IMR-90 (cell line): Measurements from ENCODE around the gene ANKRD9.

Source experiments
- BHLHE40 ChIP-seq: fragments of 150-350 bp; IDR thresholded peaks from 2 replicates; pipeline ENCODE4 v1.6.1; 2016; ENCODE audit warnings: mild to moderate bottlenecking, low read depth, low read length
- CEBPB ChIP-seq: IDR thresholded peaks from 2 replicates; pipeline ENCODE4 v1.6.1; 2012; ENCODE audit warnings: low read depth, low read length, improper control_type of control experiment
- MAFK ChIP-seq: IDR thresholded peaks from 2 replicates; pipeline ENCODE4 v1.6.1; 2012; ENCODE audit warnings: low read depth, low read length, improper control_type of control experiment
- MAZ ChIP-seq: IDR thresholded peaks from 2 replicates; pipeline ENCODE4 v1.6.1; 2012; ENCODE audit warnings: low read depth, mild to moderate bottlenecking, low read length, improper control_type of control experiment, moderate library complexity, borderline replicate concordance
- POLR2A ChIP-seq: IDR thresholded peaks from 2 replicates; pipeline ENCODE4 v1.6.1; 2012; ENCODE audit warnings: mild to moderate bottlenecking, low read depth, low read length
- RAD21 ChIP-seq: IDR thresholded peaks from 2 replicates; pipeline ENCODE4 v1.6.1; 2012; ENCODE audit warnings: low read length, improper control_type of control experiment
- TF ChIP-seq, protein P1 (sequence below): conservative IDR thresholded peaks from 2 replicates; pipeline ENCODE4 v1.5.1; 2012; ENCODE audit warnings: mild to moderate bottlenecking, low read depth, low read length, improper control_type of control experiment

DNA sequence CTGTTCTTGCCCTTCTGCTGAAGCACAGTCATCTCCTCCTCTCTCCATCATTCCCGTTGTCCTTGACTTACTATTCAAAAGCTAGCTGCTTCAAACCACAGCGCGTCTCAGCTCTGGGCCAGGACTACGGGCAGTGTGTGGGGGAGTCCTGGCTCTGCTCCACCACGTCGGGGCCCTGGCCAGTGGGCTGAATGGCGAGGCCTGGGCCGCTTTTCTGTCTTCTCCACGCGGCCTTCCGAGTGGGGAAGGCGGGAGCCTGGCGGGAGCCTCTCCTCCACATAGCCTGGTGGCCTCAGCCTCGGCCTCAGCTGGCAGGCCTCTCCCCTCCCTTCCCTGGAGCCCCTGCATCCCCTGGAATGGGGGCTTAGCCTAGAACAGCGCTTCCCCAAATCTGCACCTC, 16.5 kb downstream of the ANKRD9 start:
- TF ChIP-seq, protein P1, sequence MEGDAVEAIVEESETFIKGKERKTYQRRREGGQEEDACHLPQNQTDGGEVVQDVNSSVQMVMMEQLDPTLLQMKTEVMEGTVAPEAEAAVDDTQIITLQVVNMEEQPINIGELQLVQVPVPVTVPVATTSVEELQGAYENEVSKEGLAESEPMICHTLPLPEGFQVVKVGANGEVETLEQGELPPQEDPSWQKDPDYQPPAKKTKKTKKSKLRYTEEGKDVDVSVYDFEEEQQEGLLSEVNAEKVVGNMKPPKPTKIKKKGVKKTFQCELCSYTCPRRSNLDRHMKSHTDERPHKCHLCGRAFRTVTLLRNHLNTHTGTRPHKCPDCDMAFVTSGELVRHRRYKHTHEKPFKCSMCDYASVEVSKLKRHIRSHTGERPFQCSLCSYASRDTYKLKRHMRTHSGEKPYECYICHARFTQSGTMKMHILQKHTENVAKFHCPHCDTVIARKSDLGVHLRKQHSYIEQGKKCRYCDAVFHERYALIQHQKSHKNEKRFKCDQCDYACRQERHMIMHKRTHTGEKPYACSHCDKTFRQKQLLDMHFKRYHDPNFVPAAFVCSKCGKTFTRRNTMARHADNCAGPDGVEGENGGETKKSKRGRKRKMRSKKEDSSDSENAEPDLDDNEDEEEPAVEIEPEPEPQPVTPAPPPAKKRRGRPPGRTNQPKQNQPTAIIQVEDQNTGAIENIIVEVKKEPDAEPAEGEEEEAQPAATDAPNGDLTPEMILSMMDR = no peak
- TF ChIP-seq POLR2A (no peak), RAD21 (no peak), CEBPB (no peak), BHLHE40 (no peak), MAFK (no peak), MAZ (no peak)
